Measurements from ENCODE around the gene OTUD6A.

OTUD6A gene

GRCh38 chrX:70062076-70062475 lies at the start of gene OTUD6A:
TSS of gene OTUD6A (plus strand) at chrX:70062457. CDS start at chrX:70062525, 68 bp downstream.
- no peak for ATAC-seq
- H3K4me1 Mint-ChIP-seq = no peaks in the 10 kb centered on the region
- no peak within 1 kb of the TSS for H3K4me3 Mint-ChIP-seq
- no peaks in the 10 kb centered on the region for H3K36me3 Mint-ChIP-seq (ENCODE audit: low read depth)
- DNase-seq = no peak
- no peak within 1 kb of the TSS for H3K27ac Mint-ChIP-seq
- H3K9me3 Mint-ChIP-seq = no peaks in the 10 kb centered on the region
- H3K27me3 Mint-ChIP-seq = no peaks in the 10 kb centered on the region

GRCh38 chrX:70012756-70013155 lies 49.5 kb upstream of the OTUD6A start:
- no peak for DNase-seq
- Mint-ChIP-seq H3K4me1 (peaks cover 14% of the 10 kb centered on the region), H3K9me3 (no peaks in the 10 kb centered on the region), H3K27ac (no peak overlapping the region), H3K36me3 (ENCODE audit: low read depth) (no peaks in the 10 kb centered on the region), H3K4me3 (no peak overlapping the region), H3K27me3 (no peaks in the 10 kb centered on the region)
- ATAC-seq = no peak

GRCh38 chrX:70013466-70014381 lies 48.5 kb upstream of the OTUD6A start:
- Mint-ChIP-seq H3K36me3 (ENCODE audit: low read depth) (no peaks in the 10 kb centered on the region), H3K9me3 (no peaks in the 10 kb centered on the region), H3K27ac (no peak overlapping the region), H3K4me1 (peaks cover 14% of the 10 kb centered on the region), H3K4me3 (no peak overlapping the region), H3K27me3 (no peaks in the 10 kb centered on the region)
- DNase-seq (no peak), ATAC-seq (no peak)

GRCh38 chrX:70016513-70016912 lies 45.7 kb upstream of the OTUD6A start:
- H3K27ac Mint-ChIP-seq = no peak overlapping the region
- no peaks in the 10 kb centered on the region for H3K9me3 Mint-ChIP-seq
- H3K36me3 Mint-ChIP-seq (ENCODE audit: low read depth) = no peaks in the 10 kb centered on the region
- DNase-seq (no peak), ATAC-seq (no peak)
- no peaks in the 10 kb centered on the region for H3K27me3 Mint-ChIP-seq
- no peak overlapping the region for H3K4me3 Mint-ChIP-seq
- peaks cover 14% of the 10 kb centered on the region for H3K4me1 Mint-ChIP-seq

- Mint-ChIP-seq H3K27me3 (no peaks in the 10 kb centered on the region), H3K4me1 (peaks cover 19% of the 10 kb centered on the region), H3K4me3 (no peak overlapping the region), H3K27ac (no peak overlapping the region), H3K9me3 (no peaks in the 10 kb centered on the region), H3K36me3 (ENCODE audit: low read depth) (no peaks in the 10 kb centered on the region)
- ATAC-seq (no peak), DNase-seq (no peak)
These were observed 39.6 kb upstream of the OTUD6A start for GRCh38 chrX:70022616-70023015.

GRCh38 chrX:70025464-70025863 lies 36.8 kb upstream of the OTUD6A start:
- H3K36me3 Mint-ChIP-seq (ENCODE audit: low read depth) = no peaks in the 10 kb centered on the region
- H3K27ac Mint-ChIP-seq = no peak overlapping the region
- no peak overlapping the region for H3K4me3 Mint-ChIP-seq
- no peaks in the 10 kb centered on the region for H3K9me3 Mint-ChIP-seq
- DNase-seq = no peak
- H3K4me1 Mint-ChIP-seq = peaks cover 24% of the 10 kb centered on the region
- ATAC-seq = no peak
- H3K27me3 Mint-ChIP-seq = no peaks in the 10 kb centered on the region

GRCh38 chrX:70026112-70026850 lies 36.0 kb upstream of the OTUD6A start:
- Mint-ChIP-seq H3K9me3 (no peaks in the 10 kb centered on the region), H3K4me3 (no peak overlapping the region), H3K36me3 (ENCODE audit: low read depth) (no peaks in the 10 kb centered on the region), H3K27ac (no peak overlapping the region), H3K4me1 (peaks cover 25% of the 10 kb centered on the region), H3K27me3 (no peaks in the 10 kb centered on the region)
- ATAC-seq (no peak), DNase-seq (no peak)

- no peaks in the 10 kb centered on the region for H3K9me3 Mint-ChIP-seq
- no peaks in the 10 kb centered on the region for H3K27me3 Mint-ChIP-seq
- H3K27ac Mint-ChIP-seq = no peak overlapping the region
- DNase-seq (no peak), ATAC-seq (no peak)
- H3K4me1 Mint-ChIP-seq = peaks cover 25% of the 10 kb centered on the region
- no peaks in the 10 kb centered on the region for H3K36me3 Mint-ChIP-seq (ENCODE audit: low read depth)
- no peak overlapping the region for H3K4me3 Mint-ChIP-seq
These were observed 35.4 kb upstream of the OTUD6A start for GRCh38 chrX:70026851-70027200.

- H3K4me1 Mint-ChIP-seq = peaks cover 22% of the 10 kb centered on the region
- ATAC-seq (no peak), DNase-seq (no peak)
- H3K27me3 Mint-ChIP-seq = no peaks in the 10 kb centered on the region
- H3K4me3 Mint-ChIP-seq = no peak overlapping the region
- no peaks in the 10 kb centered on the region for H3K9me3 Mint-ChIP-seq
- H3K27ac Mint-ChIP-seq = no peak overlapping the region
- H3K36me3 Mint-ChIP-seq (ENCODE audit: low read depth) = no peaks in the 10 kb centered on the region
These were observed 32.4 kb upstream of the OTUD6A start for GRCh38 chrX:70029863-70030262.

- Mint-ChIP-seq H3K36me3 (ENCODE audit: low read depth) (no peaks in the 10 kb centered on the region), H3K4me3 (no peak overlapping the region), H3K4me1 (peaks cover 18% of the 10 kb centered on the region), H3K9me3 (no peaks in the 10 kb centered on the region), H3K27ac (no peak overlapping the region), H3K27me3 (no peaks in the 10 kb centered on the region)
- peak; percentile 49 for ATAC-seq
- DNase-seq = peak; percentile 40
These were observed 31.9 kb upstream of the OTUD6A start for GRCh38 chrX:70030301-70030767.

- Mint-ChIP-seq H3K36me3 (ENCODE audit: low read depth) (no peaks in the 10 kb centered on the region), H3K4me3 (no peak overlapping the region), H3K9me3 (no peaks in the 10 kb centered on the region), H3K27me3 (no peaks in the 10 kb centered on the region), H3K4me1 (peaks cover 6% of the 10 kb centered on the region), H3K27ac (no peak overlapping the region)
- ATAC-seq = no peak
- DNase-seq = no peak
These were observed 29.5 kb upstream of the OTUD6A start for GRCh38 chrX:70032792-70033191.

GRCh38 chrX:70033348-70034051 lies 28.8 kb upstream of the OTUD6A start:
- no peaks in the 10 kb centered on the region for H3K9me3 Mint-ChIP-seq
- H3K4me3 Mint-ChIP-seq = no peak overlapping the region
- no peaks in the 10 kb centered on the region for H3K27me3 Mint-ChIP-seq
- ATAC-seq = no peak
- no peaks in the 10 kb centered on the region for H3K36me3 Mint-ChIP-seq (ENCODE audit: low read depth)
- peak; percentile 42 for DNase-seq
- H3K27ac Mint-ChIP-seq = no peak overlapping the region
- peaks cover 6% of the 10 kb centered on the region for H3K4me1 Mint-ChIP-seq

- DNase-seq (no peak), ATAC-seq (no peak)
- H3K27me3 Mint-ChIP-seq = no peaks in the 10 kb centered on the region
- peaks cover 6% of the 10 kb centered on the region for H3K4me1 Mint-ChIP-seq
- no peaks in the 10 kb centered on the region for H3K9me3 Mint-ChIP-seq
- H3K4me3 Mint-ChIP-seq = no peak overlapping the region
- no peaks in the 10 kb centered on the region for H3K36me3 Mint-ChIP-seq (ENCODE audit: low read depth)
- H3K27ac Mint-ChIP-seq = no peak overlapping the region
These were observed 27.6 kb upstream of the OTUD6A start for GRCh38 chrX:70034646-70035045.

- H3K4me1 Mint-ChIP-seq = no peaks in the 10 kb centered on the region
- no peak for ATAC-seq
These were observed 23.7 kb upstream of the OTUD6A start for GRCh38 chrX:70038515-70038914.

More at GRCh38 chrX:70038515-70038914, 23.7 kb upstream of the OTUD6A start:
- H3K9me3 Mint-ChIP-seq = no peaks in the 10 kb centered on the region
- no peak for DNase-seq
- no peak overlapping the region for H3K4me3 Mint-ChIP-seq
- no peaks in the 10 kb centered on the region for H3K27me3 Mint-ChIP-seq
- no peaks in the 10 kb centered on the region for H3K36me3 Mint-ChIP-seq (ENCODE audit: low read depth)
- no peak overlapping the region for H3K27ac Mint-ChIP-seq

All from activated naive CD8-positive, alpha-beta T cell treated with anti-CD3 and anti-CD28 coated beads, Interleukin-2, amount 50 U/mL, for 24 hours (primary cell).